ENCODE measurements around the gene ANKRD12.

ANKRD12 gene

GRCh38 chr18:9188359-9189231, 52.0 kb downstream of the ANKRD12 start:
- no peak for DNase-seq

- no peak for DNase-seq
Observed at GRCh38 chr18:9189491-9189890, 52.9 kb downstream of the ANKRD12 start.

GRCh38 chr18:9191658-9192256, 55.2 kb downstream of the ANKRD12 start:
- DNase-seq = no peak

GRCh38 chr18:9193031-9193430, 56.5 kb downstream of the ANKRD12 start:
- no peak for DNase-seq

- DNase-seq = no peak
Observed at GRCh38 chr18:9196568-9196967, 60.0 kb downstream of the ANKRD12 start.

GRCh38 chr18:9199681-9200080, 63.1 kb downstream of the ANKRD12 start:
- no peak for DNase-seq

GRCh38 chr18:9201224-9201623, 64.6 kb downstream of the ANKRD12 start:
- DNase-seq = no peak

- no peak for DNase-seq
Observed at GRCh38 chr18:9204659-9205058, 68.1 kb downstream of the ANKRD12 start.

GRCh38 chr18:9206421-9206820, 69.8 kb downstream of the ANKRD12 start:
- DNase-seq = no peak

GRCh38 chr18:9209279-9209678, 72.7 kb downstream of the ANKRD12 start:
- DNase-seq = no peak

GRCh38 chr18:9210966-9211365, 74.4 kb downstream of the ANKRD12 start:
- DNase-seq = no peak

- DNase-seq = no peak
Observed at GRCh38 chr18:9211955-9212354, 75.4 kb downstream of the ANKRD12 start.

GRCh38 chr18:9215221-9215933, 78.8 kb downstream of the ANKRD12 start:
- no peak for DNase-seq

GRCh38 chr18:9216459-9216858, 79.9 kb downstream of the ANKRD12 start:
- DNase-seq = no peak

GRCh38 chr18:9217743-9218451, 81.3 kb downstream of the ANKRD12 start:
- no peak for DNase-seq

- no peak for DNase-seq
Observed at GRCh38 chr18:9221040-9221439, 84.5 kb downstream of the ANKRD12 start.

- no peak for DNase-seq
Observed at GRCh38 chr18:9221661-9222060, 85.1 kb downstream of the ANKRD12 start.

- no peak for DNase-seq
Observed at GRCh38 chr18:9223356-9223755, 86.8 kb downstream of the ANKRD12 start.

GRCh38 chr18:9226463-9226862, 89.9 kb downstream of the ANKRD12 start:
- no peak for DNase-seq

- no peak for DNase-seq
Observed at GRCh38 chr18:9231852-9232486, 95.4 kb downstream of the ANKRD12 start.

- DNase-seq = no peak
Observed at GRCh38 chr18:9232977-9233376, 96.4 kb downstream of the ANKRD12 start.

GRCh38 chr18:9233771-9234440, 97.3 kb downstream of the ANKRD12 start:
- no peak for DNase-seq
